Measurements from ENCODE around the gene BCLAF3. TPM values are rescaled to one million over a fixed set of nuclear protein-coding genes. Genes with fewer than 3 reads are reported as not detected.

The BCLAF3 gene
- total RNA-seq, 2 experiments from 2014 or later, result 2.9 to 3.2 TPM

DNA sequence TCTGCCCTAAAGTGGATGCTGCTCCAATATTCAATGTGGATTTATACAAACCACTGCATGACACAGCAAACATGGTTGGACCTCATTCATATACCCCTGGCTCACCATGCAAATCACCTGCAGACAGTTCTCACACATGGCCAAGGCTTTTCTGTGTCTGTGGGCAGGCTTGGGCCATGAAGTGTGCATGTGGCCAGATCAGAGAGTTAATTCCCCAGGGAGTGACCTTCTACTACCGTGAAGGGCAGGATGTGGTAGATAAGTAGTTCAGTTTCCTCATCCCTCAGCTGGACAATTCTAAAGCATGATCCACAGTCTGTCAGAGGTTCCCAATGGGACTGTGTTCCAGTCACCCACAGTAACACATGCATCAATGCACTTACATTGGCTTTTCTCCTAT, 24.6 kb upstream of the BCLAF3 start:
- H3K9me3 Mint-ChIP-seq, result peaks cover 14% of the 10 kb centered on the region
- POLR2A ChIA-PET, result no interaction called here
- H3K4me1 Mint-ChIP-seq (ENCODE audit: low read depth), result no peaks in the 10 kb centered on the region
- CTCF ChIA-PET, result no interaction called here
- DNase-seq (no peak), ATAC-seq (no peak)
- TF ChIP-seq, protein P1, sequence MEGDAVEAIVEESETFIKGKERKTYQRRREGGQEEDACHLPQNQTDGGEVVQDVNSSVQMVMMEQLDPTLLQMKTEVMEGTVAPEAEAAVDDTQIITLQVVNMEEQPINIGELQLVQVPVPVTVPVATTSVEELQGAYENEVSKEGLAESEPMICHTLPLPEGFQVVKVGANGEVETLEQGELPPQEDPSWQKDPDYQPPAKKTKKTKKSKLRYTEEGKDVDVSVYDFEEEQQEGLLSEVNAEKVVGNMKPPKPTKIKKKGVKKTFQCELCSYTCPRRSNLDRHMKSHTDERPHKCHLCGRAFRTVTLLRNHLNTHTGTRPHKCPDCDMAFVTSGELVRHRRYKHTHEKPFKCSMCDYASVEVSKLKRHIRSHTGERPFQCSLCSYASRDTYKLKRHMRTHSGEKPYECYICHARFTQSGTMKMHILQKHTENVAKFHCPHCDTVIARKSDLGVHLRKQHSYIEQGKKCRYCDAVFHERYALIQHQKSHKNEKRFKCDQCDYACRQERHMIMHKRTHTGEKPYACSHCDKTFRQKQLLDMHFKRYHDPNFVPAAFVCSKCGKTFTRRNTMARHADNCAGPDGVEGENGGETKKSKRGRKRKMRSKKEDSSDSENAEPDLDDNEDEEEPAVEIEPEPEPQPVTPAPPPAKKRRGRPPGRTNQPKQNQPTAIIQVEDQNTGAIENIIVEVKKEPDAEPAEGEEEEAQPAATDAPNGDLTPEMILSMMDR (IDR thresholded peaks at IDR 0.05), result no peak
- intact Hi-C loops (cut with micrococcal nuclease), result no loop called here
- no peaks in the 10 kb centered on the region for H3K27me3 Mint-ChIP-seq
- no peak overlapping the region for H3K4me3 Mint-ChIP-seq
- no peak overlapping the region for H3K27ac Mint-ChIP-seq
- H3K36me3 Mint-ChIP-seq (ENCODE audit: low read depth), result peaks cover 3% of the 10 kb centered on the region

DNA sequence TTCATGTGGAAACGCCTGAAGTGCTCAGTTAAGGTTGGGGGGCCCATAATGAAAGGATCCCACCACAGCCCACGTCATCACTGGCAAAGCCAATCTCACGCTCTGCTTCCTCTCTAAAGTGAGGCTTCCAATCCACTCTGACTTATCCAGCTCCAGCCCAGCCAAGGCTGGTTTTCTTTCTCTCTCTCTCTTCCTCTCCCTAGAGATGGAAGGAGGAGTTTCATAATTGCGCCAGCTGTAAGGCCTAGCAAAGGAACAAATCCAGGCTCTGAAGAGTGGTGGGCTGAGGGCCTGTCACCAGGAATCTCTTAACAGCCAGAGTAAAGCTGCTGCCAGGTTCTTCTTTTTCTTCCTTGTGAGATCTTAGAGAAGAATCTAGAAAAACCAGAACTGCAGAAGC, 20.7 kb upstream of the BCLAF3 start:
- Mint-ChIP-seq H3K27me3 (no peaks in the 10 kb centered on the region), H3K4me3 (no peak overlapping the region), H3K27ac (no peak overlapping the region), H3K36me3 (ENCODE audit: low read depth) (peaks cover 3% of the 10 kb centered on the region), H3K4me1 (ENCODE audit: low read depth) (peaks cover 2% of the 10 kb centered on the region), H3K9me3 (peaks cover 14% of the 10 kb centered on the region)
- DNase-seq, result no peak
- ChIA-PET POLR2A (no interaction called here), CTCF (interaction anchor here (1.8 kb wide), 1 partner anchor 11 kb away, joined by 4 read pairs; no protein-coding TSS in a partner anchor)
- ATAC-seq, result no peak
- intact Hi-C loops (cut with micrococcal nuclease), result no loop called here
- TF ChIP-seq, protein P1 (IDR thresholded peaks at IDR 0.05), result no peak

DNA sequence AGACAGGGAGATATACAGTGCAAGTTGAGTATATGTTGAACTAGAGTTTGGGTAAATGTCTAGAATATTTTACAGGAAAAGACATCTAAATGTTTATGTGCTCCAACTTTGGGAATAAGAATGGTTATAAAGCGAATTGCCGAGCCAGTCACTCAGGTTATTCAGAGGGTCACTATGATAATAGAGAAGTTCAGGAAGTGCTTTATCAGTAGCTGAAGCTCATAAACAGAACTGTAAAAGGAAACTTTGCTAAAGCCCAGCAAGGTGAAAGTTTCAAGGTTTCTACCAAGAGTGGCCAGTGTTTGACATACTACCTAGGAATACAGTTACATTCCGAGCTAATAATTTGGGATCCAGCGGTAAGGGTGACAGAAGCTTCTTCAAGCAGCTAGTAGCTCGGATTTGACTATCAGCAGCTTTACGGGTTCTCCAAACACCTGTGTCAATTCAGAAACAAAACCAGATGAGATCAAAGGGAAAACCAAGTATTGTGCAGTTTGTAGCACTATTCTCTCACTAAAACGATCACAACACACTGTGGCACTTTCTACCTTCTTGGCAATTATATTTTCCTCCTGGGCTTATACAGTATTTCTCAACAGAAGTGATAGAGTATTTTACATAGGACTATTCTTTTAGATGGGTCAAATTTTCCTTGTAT, 17.2 kb upstream of the BCLAF3 start:
- Mint-ChIP-seq H3K4me1 (ENCODE audit: low read depth) (peaks cover 2% of the 10 kb centered on the region), H3K27ac (no peak overlapping the region), H3K4me3 (no peak overlapping the region), H3K9me3 (no peaks in the 10 kb centered on the region), H3K27me3 (no peaks in the 10 kb centered on the region), H3K36me3 (ENCODE audit: low read depth) (no peaks in the 10 kb centered on the region)
- POLR2A ChIA-PET, result interaction anchor here (1.5 kb wide), 1 partner anchor 8 kb away, joined by 3 read pairs; no protein-coding TSS in a partner anchor
- DNase-seq, result no peak
- intact Hi-C loops (cut with micrococcal nuclease), result no loop called here
- TF ChIP-seq, protein P1 (IDR thresholded peaks at IDR 0.05), result no peak
- CTCF ChIA-PET, result no interaction called here
- ATAC-seq, result no peak

DNA sequence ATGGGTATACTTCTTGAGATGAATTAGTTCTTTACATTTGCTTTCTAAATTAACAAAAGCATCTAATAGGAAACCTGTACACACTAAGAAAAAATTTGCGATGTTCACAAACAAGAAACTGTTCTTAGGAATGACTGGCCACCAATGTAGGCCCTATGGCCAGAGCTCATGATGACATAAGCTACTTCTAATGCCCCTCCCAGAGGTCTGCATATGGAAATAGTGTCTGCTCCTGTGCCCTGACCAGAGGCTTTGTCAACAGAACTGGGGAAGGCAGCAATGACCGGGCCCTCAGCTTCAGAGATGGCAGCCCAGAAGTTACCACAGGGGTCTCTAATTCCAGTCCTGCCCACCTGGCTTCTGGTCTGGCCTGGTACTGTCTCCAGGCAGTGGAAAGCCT, 15.0 kb upstream of the BCLAF3 start:
- H3K36me3 Mint-ChIP-seq (ENCODE audit: low read depth), result no peaks in the 10 kb centered on the region
- TF ChIP-seq, protein P1 (IDR thresholded peaks at IDR 0.05), result no peak
- DNase-seq (no peak), ATAC-seq (no peak)
- H3K4me3 Mint-ChIP-seq, result no peak overlapping the region
- ChIA-PET CTCF (no interaction called here), POLR2A (no interaction called here)
- no peaks in the 10 kb centered on the region for H3K9me3 Mint-ChIP-seq
- no peak overlapping the region for H3K27ac Mint-ChIP-seq
- intact Hi-C loops (cut with micrococcal nuclease), result no loop called here
- H3K27me3 Mint-ChIP-seq, result no peaks in the 10 kb centered on the region
- H3K4me1 Mint-ChIP-seq (ENCODE audit: low read depth), result peaks cover 2% of the 10 kb centered on the region

DNA sequence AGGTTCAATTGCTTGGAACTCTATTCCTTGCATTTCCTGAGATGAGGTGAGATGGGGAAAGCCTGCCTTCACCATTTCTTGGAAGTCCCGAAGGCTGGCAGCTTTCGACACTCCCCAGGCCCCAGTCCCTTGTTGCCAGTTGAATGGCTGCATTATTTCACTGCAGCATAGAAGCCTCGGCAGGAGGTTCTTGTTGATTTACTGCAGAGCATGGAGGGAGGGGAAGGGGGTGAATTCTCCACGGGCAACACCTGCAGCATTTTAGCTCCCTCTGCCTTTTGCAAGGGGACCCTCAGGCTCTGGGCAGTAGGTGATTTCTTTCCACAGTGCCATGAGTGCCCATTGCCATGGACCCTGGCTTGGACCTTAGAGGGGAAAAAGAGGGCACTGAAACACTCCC, 10.7 kb upstream of the BCLAF3 start:
- Mint-ChIP-seq H3K9me3 (no peaks in the 10 kb centered on the region), H3K27me3 (no peaks in the 10 kb centered on the region), H3K4me3 (no peak overlapping the region), H3K36me3 (ENCODE audit: low read depth) (no peaks in the 10 kb centered on the region), H3K27ac (no peak overlapping the region), H3K4me1 (ENCODE audit: low read depth) (no peaks in the 10 kb centered on the region)
- intact Hi-C loops (cut with micrococcal nuclease), result no loop called here
- ATAC-seq, result no peak
- no peak for DNase-seq
- ChIA-PET CTCF (no interaction called here), POLR2A (no interaction called here)
- TF ChIP-seq, protein P1 (IDR thresholded peaks at IDR 0.05), result no peak

All from activated CD8-positive, alpha-beta T cell treated with anti-CD3 and anti-CD28 coated beads for 36 hours (primary cell).